ENCODE measurements around the gene ACLY. TPM values are rescaled to one million over a fixed set of nuclear protein-coding genes. Genes with fewer than 3 reads are reported as not detected.
"Not testable (repeated sequence)": the region's sequence is repeated elsewhere in the genome, so short reads cannot be mapped to it uniquely, and the experiment has no call there.

ACLY gene
- total RNA-seq, 1 donor from 2014 or later, result 286 TPM

- not testable (repeated sequence) for DNase-seq (ENCODE audit: extremely low read depth, low read depth, low spot score)
These were observed 44.5 kb downstream of the ACLY start for GRCh38 chr17:41874293-41874670.

GRCh38 chr17:41873559-41874292, 45.0 kb downstream of the ACLY start:
- DNase-seq (ENCODE audit: extremely low read depth, low read depth, low spot score), result no peak

GRCh38 chr17:41871789-41872188, 47.0 kb downstream of the ACLY start:
- DNase-seq (ENCODE audit: extremely low read depth, low read depth, low spot score), result no peak

GRCh38 chr17:41870627-41871026, 48.1 kb downstream of the ACLY start:
- no peak for DNase-seq (ENCODE audit: extremely low read depth, low read depth, low spot score)

GRCh38 chr17:41870097-41870496, 48.7 kb downstream of the ACLY start:
- DNase-seq (ENCODE audit: extremely low read depth, low read depth, low spot score), result no peak

GRCh38 chr17:41869426-41869825, 49.3 kb downstream of the ACLY start:
- no peak for DNase-seq (ENCODE audit: extremely low read depth, low read depth, low spot score)

GRCh38 chr17:41868568-41868967, 50.2 kb downstream of the ACLY start:
- DNase-seq (ENCODE audit: extremely low read depth, low read depth, low spot score), result no peak

- DNase-seq (ENCODE audit: extremely low read depth, low read depth, low spot score), result no peak
These were observed 53.2 kb downstream of the ACLY start for GRCh38 chr17:41865596-41865893.

- DNase-seq (ENCODE audit: extremely low read depth, low read depth, low spot score), result peak; percentile 25
These were observed 53.7 kb downstream of the ACLY start, which contains the start of gene KLHL11 for GRCh38 chr17:41864836-41865595. TSS of gene KLHL11 (minus strand) at chr17:41865423. CDS start at chr17:41865370, 53 bp downstream.

- no peak for DNase-seq (ENCODE audit: extremely low read depth, low read depth, low spot score)
These were observed 54.3 kb downstream of the ACLY start for GRCh38 chr17:41864498-41864835.

- DNase-seq (ENCODE audit: extremely low read depth, low read depth, low spot score), result no peak
These were observed 55.5 kb downstream of the ACLY start for GRCh38 chr17:41863074-41863848.

GRCh38 chr17:41860254-41860931, 58.4 kb downstream of the ACLY start:
- DNase-seq (ENCODE audit: extremely low read depth, low read depth, low spot score), result no peak

GRCh38 chr17:41851382-41851781, 67.4 kb downstream of the ACLY start:
- DNase-seq (ENCODE audit: extremely low read depth, low read depth, low spot score), result not testable (repeated sequence)

- no peak for DNase-seq (ENCODE audit: extremely low read depth, low read depth, low spot score)
These were observed 69.3 kb downstream of the ACLY start for GRCh38 chr17:41849251-41849990.

GRCh38 chr17:41848788-41849187, 70.0 kb downstream of the ACLY start:
- DNase-seq (ENCODE audit: extremely low read depth, low read depth, low spot score), result no peak

- DNase-seq (ENCODE audit: extremely low read depth, low read depth, low spot score), result no peak
These were observed 73.8 kb downstream of the ACLY start for GRCh38 chr17:41844971-41845370.

GRCh38 chr17:41840781-41841180, 78.0 kb downstream of the ACLY start:
- DNase-seq (ENCODE audit: extremely low read depth, low read depth, low spot score), result not testable (repeated sequence)

- DNase-seq (ENCODE audit: extremely low read depth, low read depth, low spot score), result not testable (repeated sequence)
These were observed 79.3 kb downstream of the ACLY start for GRCh38 chr17:41839448-41839847.

GRCh38 chr17:41837761-41838538, 80.8 kb downstream of the ACLY start, which contains the start of gene KLHL10:
TSS of gene KLHL10 (plus strand) at chr17:41837825. CDS start at chr17:41837933, 108 bp downstream.
- no peak for DNase-seq (ENCODE audit: extremely low read depth, low read depth, low spot score)

Data from glomerular endothelial cell (primary cell).